Kidney (tissue), 14 donors: Measurements from ENCODE around the gene MAPRE2. TPM values are rescaled to one million over a fixed set of nuclear protein-coding genes. Genes with fewer than 3 reads are reported as not detected.
A peak's percentile ranks its signal among the peaks of the same experiment; 100 is the strongest.

Source experiments
- DNase-seq, 5 donors: peaks; one replicate each; pipeline ENCODE4 v3.0.0-alpha.2; 2013 to 2020
- FAIRE-seq: peaks from 2 replicates; lab custom pipeline; 2012; peaks lifted over from hg19 to GRCh38; lab: Jason Lieb, UNC
- H3K27ac ChIP-seq, 2 donors: one replicate each; pipeline ENCODE4 v1.7.0; 2013; ENCODE audit warnings: low read depth in 2 of 2, low read length in 2 of 2, inconsistent platforms in 1 of 2
- H3K27me3 ChIP-seq: one replicate; pipeline ENCODE4 v1.7.1; 2013; ENCODE audit warnings: low read length, inconsistent platforms; ENCODE audit not compliant: control insufficient read depth, insufficient read depth
- H3K36me3 ChIP-seq, 3 donors: one replicate each; pipeline versions ENCODE4 v1.7.0 to v1.7.1; 2013; ENCODE audit warnings: low read length in 3 of 3, control low read depth in 1 of 3, inconsistent platforms in 1 of 3; ENCODE audit not compliant: insufficient read depth in 3 of 3, control insufficient read depth in 2 of 3
- H3K4me1 ChIP-seq, 3 donors: one replicate each; pipeline versions ENCODE4 v1.7.0 to v1.7.1; 2013; ENCODE audit warnings: low read length in 3 of 3, inconsistent platforms in 1 of 3, low read depth in 1 of 3; ENCODE audit not compliant: control insufficient read depth in 2 of 3, insufficient read depth in 2 of 3
- H3K4me3 ChIP-seq, 3 donors: one replicate each; pipeline versions ENCODE4 v1.7.0 to v1.8.1; 2013; ENCODE audit warnings: low read length in 3 of 3, control low read depth in 1 of 3, inconsistent platforms in 1 of 3
- H3K9ac ChIP-seq, 3 donors: one replicate each; pipeline versions ENCODE4 v1.7.0 to v1.7.1; 2013; ENCODE audit warnings: low read length in 3 of 3, control low read depth in 1 of 3, inconsistent platforms in 1 of 3
- H3K9me3 ChIP-seq, 3 donors: one replicate each; pipeline versions ENCODE4 v1.7.0 to v1.7.1; 2013; ENCODE audit warnings: low read length in 3 of 3, control low read depth in 1 of 3, inconsistent platforms in 1 of 3; ENCODE audit not compliant: control insufficient read depth in 2 of 3, insufficient read depth in 1 of 3
- intact Hi-C: fragments of 100-400 bp; cut with DNase I; formaldehyde crosslinking; loops from one replicate; pipeline ENCODE4 v1.11.1; 2022
- polyA plus RNA-seq: library from polyadenylated mRNA; stranded (reverse); fragments of 350-450 nt; fragmentation: Illumina TruSeq; extraction: RNeasy Lipid Tissue Mini Kit (QIAGEN cat#74804); gene quantifications from one replicate; pipeline ENCODE4 v1.2.3, GENCODE V29; 2014; ENCODE audit warnings: low read depth, low replicate concordance; ENCODE audit not compliant: insufficient read depth
- total RNA-seq: library from RNA; stranded (reverse); fragmentation: NEBNext Ultra II Directional; extraction: Animal tissue kit (Norgen Biotek cat#: 25700); gene quantifications from one replicate; pipeline ENCODE4 v1.2.1, GENCODE V29; 2021
- TF ChIP-seq, protein P1 (sequence below): IDR thresholded peaks from 3 replicates; pipeline ENCODE4 v1.5.1; 2012; ENCODE audit warnings: mild to moderate bottlenecking, moderate library complexity, borderline replicate concordance; ENCODE audit not compliant: insufficient read depth; ENCODE audit errors: extremely low read depth
- donor health status: control.
- donor health status: control.
- donor health status: control.
- donor health status: control.
- donor health status: control.
- donor health status: DM: yes; HTN: yes; CAD: no.
- donor health status: Normal renal cell carcinoma (clear cell type).

MAPRE2 gene
- total and polyA plus RNA-seq, 2 donors from 2014 or later: 15.2 to 30.2 TPM

DNA sequence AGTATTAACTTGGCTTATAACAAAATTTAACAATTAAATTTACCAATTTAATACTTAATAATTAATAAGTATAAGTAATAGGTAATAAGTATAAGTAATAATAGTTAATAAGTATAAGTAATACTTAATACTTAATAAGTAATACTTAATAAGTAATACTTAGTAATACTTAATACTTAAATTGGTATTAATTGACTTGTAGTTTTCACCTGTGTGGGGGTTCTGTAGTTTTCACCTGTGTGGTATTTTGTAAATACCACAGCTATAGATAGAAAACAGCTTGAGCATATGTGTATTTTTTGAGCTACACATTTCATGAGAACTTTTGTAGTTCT, 55.4 kb downstream of the MAPRE2 start:
- peak; percentile 38 for FAIRE-seq

DNA sequence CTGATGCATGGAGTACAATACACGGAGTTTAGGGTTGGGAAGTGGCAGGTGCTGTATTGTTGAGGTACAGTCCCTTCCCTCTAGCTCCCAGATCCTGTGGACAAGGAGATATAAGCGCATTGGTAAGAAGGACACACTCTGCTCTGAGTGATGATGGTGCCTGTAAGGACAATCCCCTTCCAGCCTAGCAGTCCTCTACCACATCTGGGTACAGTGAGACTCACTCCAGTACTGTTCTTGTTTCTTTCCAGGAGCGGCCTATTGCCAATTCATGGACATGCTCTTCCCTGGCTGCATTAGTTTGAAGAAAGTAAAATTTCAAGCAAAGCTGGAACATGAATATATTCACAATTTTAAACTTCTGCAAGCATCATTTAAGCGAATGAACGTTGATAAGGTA, 56.0 kb downstream of the MAPRE2 start:
- FAIRE-seq (no peak), DNase-seq (no peak)
- TF ChIP-seq, protein P1, sequence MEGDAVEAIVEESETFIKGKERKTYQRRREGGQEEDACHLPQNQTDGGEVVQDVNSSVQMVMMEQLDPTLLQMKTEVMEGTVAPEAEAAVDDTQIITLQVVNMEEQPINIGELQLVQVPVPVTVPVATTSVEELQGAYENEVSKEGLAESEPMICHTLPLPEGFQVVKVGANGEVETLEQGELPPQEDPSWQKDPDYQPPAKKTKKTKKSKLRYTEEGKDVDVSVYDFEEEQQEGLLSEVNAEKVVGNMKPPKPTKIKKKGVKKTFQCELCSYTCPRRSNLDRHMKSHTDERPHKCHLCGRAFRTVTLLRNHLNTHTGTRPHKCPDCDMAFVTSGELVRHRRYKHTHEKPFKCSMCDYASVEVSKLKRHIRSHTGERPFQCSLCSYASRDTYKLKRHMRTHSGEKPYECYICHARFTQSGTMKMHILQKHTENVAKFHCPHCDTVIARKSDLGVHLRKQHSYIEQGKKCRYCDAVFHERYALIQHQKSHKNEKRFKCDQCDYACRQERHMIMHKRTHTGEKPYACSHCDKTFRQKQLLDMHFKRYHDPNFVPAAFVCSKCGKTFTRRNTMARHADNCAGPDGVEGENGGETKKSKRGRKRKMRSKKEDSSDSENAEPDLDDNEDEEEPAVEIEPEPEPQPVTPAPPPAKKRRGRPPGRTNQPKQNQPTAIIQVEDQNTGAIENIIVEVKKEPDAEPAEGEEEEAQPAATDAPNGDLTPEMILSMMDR: no peak
- H3K27me3 ChIP-seq: no peaks in the 10 kb centered on the region
- H3K27ac ChIP-seq: no peak overlapping the region
- no peaks in the 10 kb centered on the region for H3K4me1 ChIP-seq
- H3K4me3 ChIP-seq: no peak overlapping the region
- H3K9ac ChIP-seq: no peak overlapping the region
- H3K9me3 ChIP-seq: no peaks in the 10 kb centered on the region
- intact Hi-C loops: no loop called here
- H3K36me3 ChIP-seq: peaks cover 0 to 5% (median 4%) of the 10 kb centered on the region in 3 donors

More for the DNA sequence above, 55.4 kb downstream of the MAPRE2 start:
- H3K9ac ChIP-seq: no peak overlapping the region
- no peak for DNase-seq
- peaks cover 0 to 2% (median 0%) of the 10 kb centered on the region in 3 donors for H3K36me3 ChIP-seq
- H3K9me3 ChIP-seq: no peaks in the 10 kb centered on the region
- H3K27ac ChIP-seq: no peak overlapping the region
- H3K4me1 ChIP-seq: no peaks in the 10 kb centered on the region
- TF ChIP-seq, protein P1: no peak
- no peaks in the 10 kb centered on the region for H3K27me3 ChIP-seq
- intact Hi-C loops: no loop called here
- H3K4me3 ChIP-seq: no peak overlapping the region

DNA sequence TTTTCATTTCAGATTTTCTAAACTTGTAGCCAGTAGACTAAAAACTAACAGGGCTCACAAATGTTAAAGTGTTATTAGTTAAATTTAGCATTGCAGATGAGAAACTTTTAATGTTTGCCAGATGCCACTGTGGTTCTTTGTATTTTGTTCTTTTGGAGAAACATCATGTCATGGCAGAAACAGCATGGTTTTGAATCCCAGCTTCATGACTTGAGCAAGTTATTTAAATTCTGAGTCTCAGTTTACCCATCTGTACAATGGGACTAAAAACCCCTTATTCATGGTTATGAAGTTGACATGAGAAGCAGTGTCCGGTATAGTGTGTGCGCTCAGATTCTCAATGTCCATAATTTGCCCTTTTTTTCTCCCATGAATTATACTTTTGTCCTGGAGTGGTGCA, 56.5 kb downstream of the MAPRE2 start:
- DNase-seq: no peak
- TF ChIP-seq, protein P1: no peak
- Histone ChIP-seq H3K4me1 (no peaks in the 10 kb centered on the region), H3K4me3 (no peak overlapping the region), H3K27ac (no peak overlapping the region), H3K9me3 (no peaks in the 10 kb centered on the region), H3K27me3 (no peaks in the 10 kb centered on the region), H3K9ac (no peak overlapping the region), H3K36me3 (peaks cover 0 to 5% (median 4%) of the 10 kb centered on the region in 3 donors)
- FAIRE-seq: no peak
- intact Hi-C loops: no loop called here

DNA sequence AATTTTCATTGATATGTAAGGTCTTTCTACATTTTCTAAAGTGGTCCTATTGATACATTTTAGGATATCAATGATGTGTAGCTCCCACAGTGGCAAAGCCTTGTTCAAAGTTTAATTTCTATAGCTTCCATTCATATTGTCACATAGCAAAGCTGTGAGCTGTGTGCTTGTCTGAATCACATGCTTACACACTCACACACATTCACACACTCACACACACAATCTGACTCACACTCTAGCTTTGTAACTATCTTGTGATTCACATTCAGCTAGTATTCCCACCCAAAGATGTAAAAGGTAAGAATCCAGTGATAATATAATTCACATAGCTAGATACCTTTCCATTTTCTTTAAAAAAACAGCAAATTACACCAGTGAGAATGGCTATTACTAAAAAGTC, 58.7 kb downstream of the MAPRE2 start:
- no peaks in the 10 kb centered on the region for H3K27me3 ChIP-seq
- no peak for FAIRE-seq

More for the DNA sequence above, 58.7 kb downstream of the MAPRE2 start:
- intact Hi-C loops: no loop called here
- H3K9me3 ChIP-seq: no peaks in the 10 kb centered on the region
- TF ChIP-seq, protein P1: no peak
- H3K36me3 ChIP-seq: peaks cover 0 to 5% (median 4%) of the 10 kb centered on the region in 3 donors
- no peaks in the 10 kb centered on the region for H3K4me1 ChIP-seq
- no peak overlapping the region for H3K27ac ChIP-seq
- no peak for DNase-seq
- no peak overlapping the region for H3K4me3 ChIP-seq
- H3K9ac ChIP-seq: no peak overlapping the region
